ENCODE data around the gene POFUT2.

POFUT2 gene

DNA sequence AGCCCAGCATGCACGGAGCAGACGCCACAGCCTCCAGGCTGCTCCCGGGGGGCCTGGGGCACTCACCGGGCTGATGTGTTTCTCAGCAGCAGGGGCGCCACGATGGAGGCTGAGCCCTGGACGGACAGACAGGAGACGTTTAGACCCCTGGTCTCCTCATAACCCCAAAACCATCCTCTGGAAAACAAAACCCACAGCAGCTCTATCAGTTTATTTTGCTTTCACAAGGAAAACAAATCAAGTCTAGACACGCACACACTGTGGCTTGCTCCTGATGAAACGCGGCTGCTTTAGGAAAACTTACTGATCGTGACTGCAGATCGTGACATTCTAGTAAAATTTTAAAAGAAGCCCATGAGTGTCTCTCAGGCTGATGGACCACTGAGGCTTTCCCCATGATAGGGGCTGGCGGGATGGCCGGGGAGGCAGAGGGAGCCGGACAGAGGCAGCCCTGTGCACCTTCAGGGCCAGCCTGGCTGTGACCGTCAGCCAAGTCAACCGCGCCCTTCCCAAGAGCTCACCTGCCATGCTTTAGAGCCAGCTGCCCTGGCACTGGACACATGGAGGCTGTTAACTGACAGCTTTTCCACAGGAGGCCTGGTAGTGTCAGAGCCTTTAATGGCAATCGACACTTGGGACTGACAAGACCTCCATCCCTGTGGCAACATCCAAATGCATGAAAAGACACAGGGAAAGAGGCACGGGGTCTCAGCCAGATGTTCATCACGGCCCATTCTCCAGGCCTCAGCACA is 5.2 kb downstream of the POFUT2 start:
- DNase-seq: no peak

GRCh38 chr21:45281411-45282282 is 6.0 kb downstream of the POFUT2 start:
- no peak for DNase-seq

DNA sequence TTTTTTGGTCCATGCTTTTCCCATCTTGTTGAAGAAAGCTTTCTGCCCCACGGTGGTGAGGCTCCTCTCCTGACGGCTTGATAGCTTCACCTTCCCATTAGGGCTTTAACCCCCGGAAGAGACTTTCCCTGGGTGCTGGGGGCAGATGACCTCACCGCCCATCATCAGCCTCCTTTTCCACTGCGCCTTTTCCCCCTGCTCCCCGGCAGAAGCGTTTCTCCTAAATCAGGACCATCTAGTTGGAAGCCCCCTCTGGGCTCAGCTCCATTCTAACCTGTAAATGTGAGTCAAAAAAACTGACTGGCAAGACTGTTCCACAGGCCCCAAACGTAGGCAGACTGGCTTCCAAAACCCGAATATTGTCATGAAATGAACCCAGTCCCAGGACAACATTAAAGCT is 6.7 kb downstream of the POFUT2 start:
- DNase-seq: no peak

- DNase-seq: no peak
Observed at GRCh38 chr21:45280178-45280821, 7.4 kb downstream of the POFUT2 start.

- DNase-seq: no peak
Observed at GRCh38 chr21:45279446-45280177, 8.1 kb downstream of the POFUT2 start.

GRCh38 chr21:45278156-45278911 is 9.4 kb downstream of the POFUT2 start:
- no peak for DNase-seq

DNA sequence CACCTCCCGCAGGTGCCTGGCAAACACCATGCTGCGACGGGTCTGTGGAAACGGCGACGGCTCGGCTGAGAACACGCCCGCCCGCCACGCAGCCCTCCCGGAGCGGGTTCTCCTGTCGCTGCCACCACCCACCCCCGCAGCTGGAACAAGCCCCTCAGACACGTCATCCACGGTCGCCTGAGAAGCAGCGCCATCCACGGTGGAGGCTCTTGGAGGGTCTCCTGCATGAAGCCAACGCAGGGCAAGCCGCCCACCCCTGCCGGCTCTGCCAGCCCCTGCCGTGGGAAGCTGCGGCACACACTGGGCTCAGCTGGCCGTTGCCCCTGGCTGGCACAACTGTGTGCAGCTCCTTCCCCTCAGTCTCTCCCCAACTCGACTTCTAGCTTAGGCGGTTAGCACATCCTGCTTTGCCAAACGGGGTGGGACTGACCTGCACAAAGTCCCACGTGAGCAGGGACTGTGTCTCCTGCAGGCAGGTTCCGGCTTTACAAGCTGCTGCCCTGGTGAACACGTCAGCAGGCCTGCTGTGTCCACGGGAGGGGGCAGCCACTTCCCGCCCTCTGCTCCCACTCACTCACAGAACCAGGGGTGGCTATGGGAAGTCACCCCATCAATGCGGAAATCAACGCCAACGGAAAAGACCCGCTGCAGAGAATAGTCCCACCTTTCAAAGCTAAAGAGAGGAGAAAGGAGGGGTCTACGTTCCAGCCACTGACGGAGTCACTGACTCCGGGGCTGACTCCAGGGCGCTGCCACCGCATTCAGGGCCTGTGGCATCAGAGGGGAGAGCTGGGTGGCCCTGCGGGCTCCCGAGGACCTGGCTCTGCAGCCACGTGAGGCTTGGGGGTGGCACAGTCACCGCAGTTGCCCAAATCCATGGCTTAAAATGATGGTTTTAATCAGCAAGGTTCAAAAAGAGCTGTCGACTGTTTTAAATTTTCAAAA is 10.3 kb downstream of the POFUT2 start:
- no peak for DNase-seq

- DNase-seq: no peak
Observed at GRCh38 chr21:45276596-45276995, 11.1 kb downstream of the POFUT2 start.

DNA sequence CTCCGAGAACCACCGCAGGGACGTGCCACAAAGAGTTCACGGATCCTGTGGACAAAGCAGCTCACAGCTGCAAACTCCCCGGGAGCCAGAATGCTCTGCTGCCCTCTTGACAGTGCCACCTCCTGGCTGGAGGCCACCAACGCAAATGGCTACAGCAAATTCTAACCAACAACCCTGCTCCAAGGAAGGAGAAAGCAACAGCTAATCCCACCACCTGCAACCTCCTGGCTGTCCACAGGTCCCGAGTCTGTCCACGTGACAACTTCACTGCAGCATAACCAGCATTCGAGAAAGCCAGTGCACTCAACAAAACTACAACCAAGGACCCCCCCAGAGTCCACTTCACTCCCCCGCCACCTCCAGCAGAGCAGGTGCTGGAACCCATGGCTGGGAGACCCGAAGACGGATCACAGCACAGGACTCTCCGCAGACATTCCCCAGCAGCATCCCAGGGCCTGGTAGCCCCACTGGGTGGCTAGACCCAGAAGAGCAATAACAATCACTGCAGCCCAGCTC is 17.3 kb downstream of the POFUT2 start:
- no peak for DNase-seq

GRCh38 chr21:45269861-45270260 is 17.8 kb downstream of the POFUT2 start:
- DNase-seq: no peak

- DNase-seq: no peak
Observed at GRCh38 chr21:45267390-45267760, 20.3 kb downstream of the POFUT2 start.

- no peak for DNase-seq
Observed at GRCh38 chr21:45266518-45267389, 20.9 kb downstream of the POFUT2 start.

- no peak for DNase-seq
Observed at GRCh38 chr21:45265721-45266517, 21.8 kb downstream of the POFUT2 start.

GRCh38 chr21:45264912-45265515 is 22.7 kb downstream of the POFUT2 start:
- DNase-seq: no peak

DNA sequence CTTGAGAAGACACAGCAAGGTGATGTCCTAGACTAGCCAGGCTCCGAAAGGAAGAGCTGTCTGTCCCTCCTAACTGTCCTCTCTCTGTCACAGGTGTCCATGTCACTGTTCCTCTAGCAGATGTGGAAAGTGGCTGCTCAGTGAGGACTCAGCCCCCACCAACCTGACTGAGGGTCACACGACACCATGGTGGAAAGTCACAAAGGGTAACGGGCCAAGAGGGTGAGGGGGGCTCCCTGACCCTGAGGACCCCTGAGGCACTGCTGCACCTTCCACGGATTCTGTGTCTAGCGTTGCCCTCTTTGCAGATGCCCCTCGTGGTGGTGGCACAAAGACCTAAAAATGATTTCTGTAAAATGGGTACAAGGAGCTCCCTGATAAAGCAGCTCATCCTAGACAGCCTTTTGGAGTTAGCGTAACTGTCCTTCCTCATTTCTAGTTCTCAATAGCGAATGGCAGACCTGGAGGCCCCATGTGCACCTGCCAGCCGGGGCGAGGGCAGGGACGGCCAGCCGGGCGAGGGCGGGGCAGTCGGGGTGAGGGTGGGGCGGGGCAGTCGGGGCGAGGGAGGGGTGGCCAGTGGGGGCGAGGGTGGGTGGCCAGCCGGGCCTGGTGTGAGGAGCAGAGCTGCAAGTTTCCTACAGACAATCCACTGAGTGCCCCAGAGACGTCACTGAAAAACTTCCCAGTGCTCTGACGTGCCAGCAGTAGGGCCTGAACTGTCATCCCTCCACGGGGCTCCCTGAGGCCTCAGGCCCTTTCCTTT is 23.4 kb downstream of the POFUT2 start:
- DNase-seq: no peak

GRCh38 chr21:45263534-45263933 is 24.2 kb downstream of the POFUT2 start:
- DNase-seq: no peak

GRCh38 chr21:45262616-45263015 is 25.1 kb downstream of the POFUT2 start:
- no peak for DNase-seq
